HepG2 (cell line): ENCODE results near the gene PCED1B. TPM values are rescaled to one million over a fixed set of nuclear protein-coding genes. Genes with fewer than 3 reads are reported as not detected.

Experiments used
- ATAC-seq: fragments of 200-7000 bp; cut with Tn5 transposase; 3 replicates; pipeline ENCODE4 v1.9.1; 2020; ENCODE audit warnings: mild to moderate bottlenecking, moderate library complexity
- BruUV-seq: library from RNA; stranded (reverse); fragments of 400-500 nt; replicated peaks from 2 replicates; lab custom pipeline; 2021; lab: Mats Ljungman, UMichigan
- CTCF ChIA-PET: fragments of 300-600 bp; formaldehyde crosslinking; extraction: SDS; loops from one replicate; lab custom pipeline; 2021; ENCODE audit warnings: low total read pairs, inconsistent platforms, low intra/inter-chr PET ratio; lab: Yijun Ruan, JAX
- POLR2A ChIA-PET: fragments of 350-600 bp; sonication (Branson Sonifier 250); formaldehyde crosslinking; loops from one replicate; lab custom pipeline; 2020; ENCODE audit warnings: antibody characterized with exemption, inconsistent platforms; lab: Yijun Ruan, JAX
- DNase-seq: peaks from one replicate; pipeline ENCODE4 v3.0.0-alpha.2; 2015; ENCODE audit warnings: low spot score
- FAIRE-seq: peaks from 3 replicates; lab custom pipeline; 2011; peaks lifted over from hg19 to GRCh38; lab: Jason Lieb, UNC
- H2AFZ ChIP-seq: one replicate; pipeline ENCODE4 v1.6.1; 2011; ENCODE audit warnings: low read length, inconsistent platforms
- H3K27ac ChIP-seq: fragments of 300-600 bp; 3 replicates; pipeline ENCODE4 v1.8.0; 2011; ENCODE audit warnings: mixed run types, mild to moderate bottlenecking, mixed read lengths, low read length, inconsistent platforms; ENCODE audit not compliant: insufficient read depth; ENCODE audit errors: extremely low read length
- H3K27me3 ChIP-seq, 2 experiments: fragments of 200-600 bp in 1 of 2; 2 replicates in 1 of 2; 3 replicates in 1 of 2; pipeline versions ENCODE4 v1.6.0 to v1.8.0; 2011; ENCODE audit warnings: low read length in 2 of 2, mild to moderate bottlenecking in 2 of 2, moderate library complexity in 2 of 2, inconsistent platforms in 1 of 2; ENCODE audit not compliant: insufficient read depth in 2 of 2, control insufficient read depth in 1 of 2
- H3K36me3 ChIP-seq, 2 experiments: fragments of 200-600 bp in 1 of 2; replicated peaks in 1 of 2; 2 replicates in 1 of 2; 3 replicates in 1 of 2; pipeline versions ENCODE4 v1.5.1 to v1.8.0; 2011; ENCODE audit warnings: low read length in 2 of 2, inconsistent platforms in 1 of 2; ENCODE audit not compliant: insufficient read depth in 2 of 2, control insufficient read depth in 1 of 2
- H3K4me1 ChIP-seq: 2 replicates; pipeline ENCODE4 v1.5.1; 2012; ENCODE audit warnings: low read length, inconsistent platforms; ENCODE audit not compliant: insufficient read depth
- H3K4me2 ChIP-seq: 2 replicates; pipeline ENCODE4 v1.6.0; 2011; ENCODE audit warnings: low read depth, low read length, inconsistent platforms
- H3K4me3 ChIP-seq, 3 experiments: fragments of 200-600 bp in 1 of 3; sonication (generic), shearing (Covaris generic) in 1 of 3; replicated peaks in 1 of 3; 2 replicates each; pipeline ENCODE4 v1.5.1; 2011 to 2016; ENCODE audit warnings: low read length in 3 of 3, inconsistent platforms in 2 of 3, low read depth in 2 of 3, mild to moderate bottlenecking in 2 of 3, control low read depth in 1 of 3, mixed read lengths in 1 of 3; ENCODE audit not compliant: insufficient read depth in 1 of 3
- H3K79me2 ChIP-seq: one replicate; pipeline ENCODE4 v1.6.1; 2011; ENCODE audit warnings: low read length, inconsistent platforms; ENCODE audit not compliant: insufficient read depth
- H3K9ac ChIP-seq: 2 replicates; pipeline ENCODE4 v1.6.0; 2011; ENCODE audit warnings: mild to moderate bottlenecking, low read depth, low read length, inconsistent platforms; ENCODE audit not compliant: insufficient read depth
- H3K9me3 ChIP-seq: 2 replicates; pipeline ENCODE4 v1.5.1; 2012; ENCODE audit warnings: mild to moderate bottlenecking, low read length
- H4K20me1 ChIP-seq: 2 replicates; pipeline ENCODE4 v1.6.0; 2011; ENCODE audit warnings: inconsistent platforms, mild to moderate bottlenecking, low read length, moderate library complexity; ENCODE audit not compliant: insufficient read depth
- ATF1 ChIP-seq: IDR thresholded peaks from 2 replicates; pipeline ENCODE4 v1.6.1; 2016; ENCODE audit warnings: mild to moderate bottlenecking, control low read depth
- MEF2D ChIP-seq: sonication (generic); formaldehyde crosslinking; IDR thresholded peaks from 2 replicates; pipeline ENCODE4 v1.5.1; 2020; ENCODE audit warnings: mild to moderate bottlenecking, missing genetic modification reagents
- MTA1 ChIP-seq: sonication (generic); formaldehyde crosslinking; IDR thresholded peaks from 2 replicates; pipeline ENCODE4 v1.4.0; 2020; ENCODE audit warnings: missing genetic modification reagents, mild to moderate bottlenecking, borderline replicate concordance
- RAD21 ChIP-seq: fragments of 450-650 bp; formaldehyde crosslinking; IDR thresholded peaks from 2 replicates; pipeline ENCODE4 v1.5.0; 2020; ENCODE audit warnings: mild to moderate bottlenecking
- SMC3 ChIP-seq: IDR thresholded peaks from 2 replicates; pipeline ENCODE4 v1.6.1; 2011; ENCODE audit warnings: low read length, improper control_type of control experiment
- STAG1 ChIP-seq: sonication (generic); formaldehyde crosslinking; IDR thresholded peaks from 2 replicates; pipeline ENCODE4 v1.4.0; 2020; ENCODE audit warnings: missing genetic modification reagents
- WGBS: methylation state at CpG from one replicate; pipeline ENCODE4 v1.1.6; 2017; ENCODE audit warnings: low lambda C conversion rate; 5-methylcytosine and 5-hydroxymethylcytosine counted together
- in situ Hi-C: cut with HindIII; loops from 2 replicates; pipeline ENCODE4 v1.10.0; 2017; ENCODE audit warnings: low pct_unique_long_range_greater_than_20kb; ENCODE audit not compliant: extremely low pct_ligation_motif_present
- intact Hi-C: fragments of 100-400 bp; cut with micrococcal nuclease; formaldehyde crosslinking; loops from one replicate; pipeline ENCODE4 v1.10.0; 2022; ENCODE audit not compliant: unreplicated experiment
- polyA plus RNA-seq, 8 experiments: library from polyadenylated mRNA; depleted of rRNA in 3 of 8; stranded (reverse) in 7 of 8; unstranded in 1 of 8; fragments of >200 nt; fragmentation: Illumina TruSeq in 4 of 8; extraction: Trizol in 4 of 8; gene quantifications; 2 replicates each; pipeline versions ENCODE4 v1.2.1 to v1.2.3, GENCODE V29; 2011 to 2016; ENCODE audit warnings: low read depth in 4 of 8, missing spikeins in 1 of 8, mixed read lengths in 1 of 8; ENCODE audit not compliant: insufficient read depth in 1 of 8
- total RNA-seq, 5 experiments: library from RNA; depleted of rRNA; stranded (reverse); fragments of >200 nt; fragmentation: Illumina TruSeq; extraction: Trizol; gene quantifications; 2 replicates each; pipeline ENCODE4 v1.2.3, GENCODE V29; 2016; ENCODE audit warnings: low read depth in 1 of 5
- TF ChIP-seq, protein P1 (sequence below): sonication (generic); formaldehyde crosslinking; IDR thresholded peaks from 2 replicates; pipeline ENCODE4 v1.5.0; 2020; ENCODE audit warnings: mild to moderate bottlenecking, missing genetic modification reagents, moderate library complexity
- TF ChIP-seq, protein P2 (sequence below): sonication (generic); formaldehyde crosslinking; IDR thresholded peaks from 2 replicates; pipeline ENCODE4 v1.5.0; 2020; ENCODE audit warnings: missing genetic modification reagents

PCED1B gene
- total and polyA plus RNA-seq, 2 of the 13 experiments (the other 11 are each of a cell fraction or from before 2014, with no cell fraction given): 0.11 to 0.37 TPM

DNA sequence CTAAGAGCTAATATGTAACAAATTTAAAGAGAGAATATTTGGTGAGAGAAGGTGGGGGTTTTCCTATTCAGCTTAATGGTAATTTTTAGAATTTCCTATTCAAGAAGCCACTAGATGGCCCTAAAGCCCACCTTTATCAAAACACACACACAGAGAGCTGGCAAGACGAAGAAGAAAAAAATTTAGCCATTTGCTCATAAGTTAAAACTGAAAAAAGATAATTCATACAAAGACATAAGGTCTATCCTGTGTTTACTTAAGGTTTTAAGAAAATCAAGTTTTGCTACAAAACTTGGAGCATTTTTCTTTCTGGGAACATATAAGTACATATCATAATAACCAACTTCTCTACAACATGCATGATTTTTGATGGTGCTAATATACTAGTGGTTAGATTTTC, 46.8 kb upstream of the PCED1B start:
- no peak overlapping the region for H3K4me3 ChIP-seq
- no peaks in the 10 kb centered on the region for H3K79me2 ChIP-seq
- no peak overlapping the region for H3K27ac ChIP-seq
- FAIRE-seq (peak; percentile 54), ATAC-seq (peak; percentile 46; the same call in 1 of the 3 replicates), DNase-seq (peak; percentile 23)
- H3K9me3 ChIP-seq: no peaks in the 10 kb centered on the region
- no peaks in the 10 kb centered on the region for H4K20me1 ChIP-seq
- CTCF ChIA-PET: interaction anchor here (0.6 to 2.3 kb wide), 4 partner anchors 275 to 654 kb away, joined by 3 to 29 read pairs (median 4); no protein-coding TSS in a partner anchor
- 3% methylated on average over 1 of the region's 1 CpG for WGBS
- POLR2A ChIA-PET: no interaction called here
- H3K36me3 ChIP-seq: no peaks in the 10 kb centered on the region
- in situ Hi-C loops: no loop called here
- H3K27me3 ChIP-seq: peaks cover 0 to 5% of the 10 kb centered on the region in 2 experiments; a peak in 2 of 5 replicates
- H2AFZ ChIP-seq: no peak overlapping the region
- H3K9ac ChIP-seq: no peak overlapping the region
- intact Hi-C loops: loop anchor here (1.0 to 5.0 kb wide), 3 partner anchors 275 to 655 kb away; no protein-coding TSS in a partner anchor
- no peaks in the 10 kb centered on the region for H3K4me1 ChIP-seq
- TF ChIP-seq RAD21 (CRISPR knock-in tag): 0 out of 2 replicates have a peak, but pooled peaks have one; percentile 39
- TF ChIP-seq STAG1: peak; percentile 78
- TF ChIP-seq, protein P1, sequence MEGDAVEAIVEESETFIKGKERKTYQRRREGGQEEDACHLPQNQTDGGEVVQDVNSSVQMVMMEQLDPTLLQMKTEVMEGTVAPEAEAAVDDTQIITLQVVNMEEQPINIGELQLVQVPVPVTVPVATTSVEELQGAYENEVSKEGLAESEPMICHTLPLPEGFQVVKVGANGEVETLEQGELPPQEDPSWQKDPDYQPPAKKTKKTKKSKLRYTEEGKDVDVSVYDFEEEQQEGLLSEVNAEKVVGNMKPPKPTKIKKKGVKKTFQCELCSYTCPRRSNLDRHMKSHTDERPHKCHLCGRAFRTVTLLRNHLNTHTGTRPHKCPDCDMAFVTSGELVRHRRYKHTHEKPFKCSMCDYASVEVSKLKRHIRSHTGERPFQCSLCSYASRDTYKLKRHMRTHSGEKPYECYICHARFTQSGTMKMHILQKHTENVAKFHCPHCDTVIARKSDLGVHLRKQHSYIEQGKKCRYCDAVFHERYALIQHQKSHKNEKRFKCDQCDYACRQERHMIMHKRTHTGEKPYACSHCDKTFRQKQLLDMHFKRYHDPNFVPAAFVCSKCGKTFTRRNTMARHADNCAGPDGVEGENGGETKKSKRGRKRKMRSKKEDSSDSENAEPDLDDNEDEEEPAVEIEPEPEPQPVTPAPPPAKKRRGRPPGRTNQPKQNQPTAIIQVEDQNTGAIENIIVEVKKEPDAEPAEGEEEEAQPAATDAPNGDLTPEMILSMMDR: peak; percentile 60
- TF ChIP-seq MTA1: no peak
- no peak for TF ChIP-seq ATF1 (CRISPR knock-in tag)
- TF ChIP-seq, protein P2, sequence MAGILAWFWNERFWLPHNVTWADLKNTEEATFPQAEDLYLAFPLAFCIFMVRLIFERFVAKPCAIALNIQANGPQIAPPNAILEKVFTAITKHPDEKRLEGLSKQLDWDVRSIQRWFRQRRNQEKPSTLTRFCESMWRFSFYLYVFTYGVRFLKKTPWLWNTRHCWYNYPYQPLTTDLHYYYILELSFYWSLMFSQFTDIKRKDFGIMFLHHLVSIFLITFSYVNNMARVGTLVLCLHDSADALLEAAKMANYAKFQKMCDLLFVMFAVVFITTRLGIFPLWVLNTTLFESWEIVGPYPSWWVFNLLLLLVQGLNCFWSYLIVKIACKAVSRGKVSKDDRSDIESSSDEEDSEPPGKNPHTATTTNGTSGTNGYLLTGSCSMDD: no peak
- TF ChIP-seq SMC3: peak; percentile 55
- TF ChIP-seq MEF2D: no peak
- no peak overlapping the region for H3K4me2 ChIP-seq
- no TSS peak for BruUV-seq
